Natural killer cell (primary cell): ENCODE results near the gene USHBP1. TPM values are rescaled to one million over a fixed set of nuclear protein-coding genes. Genes with fewer than 3 reads are reported as not detected.

Experiments used
- ATAC-seq, 3 donors: fragments of 150-1000 bp in 2 of 3; fragments of 200-7000 bp in 1 of 3; cut with Tn5 transposase; 1 replicate in 1 of 3; 2 replicates in 2 of 3; pipeline ENCODE4 v1.10.0; 2021; ENCODE audit warnings: mild to moderate bottlenecking in 2 of 3, moderate library complexity in 2 of 3
- DNase-seq, 2 donors: peaks; one replicate each; pipeline versions ENCODE4 v3.0.0 to v3.0.0-alpha.2; 2013 to 2021; ENCODE audit warnings: mixed read lengths in 1 of 2
- H3K27ac ChIP-seq: one replicate; pipeline ENCODE4 v1.5.1; 2013; ENCODE audit warnings: mild to moderate bottlenecking, low read length
- H3K27me3 ChIP-seq: one replicate; pipeline ENCODE4 v1.6.1; 2013; ENCODE audit warnings: low read length; ENCODE audit not compliant: control insufficient read depth, insufficient read depth
- H3K36me3 ChIP-seq: one replicate; pipeline ENCODE4 v1.6.1; 2013; ENCODE audit warnings: low read length; ENCODE audit not compliant: control insufficient read depth, insufficient read depth
- H3K4me1 ChIP-seq: one replicate; pipeline ENCODE4 v1.6.1; 2013; ENCODE audit warnings: low read length; ENCODE audit not compliant: control insufficient read depth, insufficient read depth
- H3K4me3 ChIP-seq: one replicate; pipeline ENCODE4 v1.5.1; 2013; ENCODE audit warnings: low read length
- H3K9me3 ChIP-seq: one replicate; pipeline ENCODE4 v1.6.1; 2013; ENCODE audit warnings: low read length; ENCODE audit not compliant: control insufficient read depth, insufficient read depth
- H3K27ac Mint-ChIP-seq, 2 donors: one replicate each; pipeline ENCODE4 v1.8.0; 2022; ENCODE audit warnings: mild to moderate bottlenecking in 2 of 2, mixed read lengths in 2 of 2, moderate library complexity in 1 of 2
- H3K27me3 Mint-ChIP-seq, 2 donors: one replicate each; pipeline ENCODE4 v1.8.0; 2022; ENCODE audit warnings: low read depth in 2 of 2, mixed read lengths in 2 of 2
- H3K36me3 Mint-ChIP-seq: one replicate; pipeline ENCODE4 v1.8.0; 2022; ENCODE audit warnings: mixed read lengths
- H3K4me1 Mint-ChIP-seq, 2 donors: one replicate each; pipeline ENCODE4 v1.8.0; 2022; ENCODE audit warnings: mixed read lengths in 2 of 2
- H3K4me3 Mint-ChIP-seq: one replicate; pipeline ENCODE4 v1.8.0; 2022; ENCODE audit warnings: mild to moderate bottlenecking, moderate library complexity, mixed read lengths
- H3K9me3 Mint-ChIP-seq, 2 donors: one replicate each; pipeline ENCODE4 v1.8.0; 2022; ENCODE audit warnings: mixed read lengths in 2 of 2
- CTCF ChIP-seq: fragments of 200-600 bp; IDR thresholded peaks from one replicate; pipeline ENCODE4 v1.8.0; 2022; ENCODE audit warnings: antibody characterized with exemption
- WGBS: methylation state at CpG from one replicate; pipeline ENCODE4 v1.1.7; 2013; ENCODE audit warnings: missing lambda C conversion rate; ENCODE audit not compliant: insufficient coverage; 5-methylcytosine and 5-hydroxymethylcytosine counted together
- intact Hi-C: fragments of 100-400 bp; cut with micrococcal nuclease; formaldehyde crosslinking; loops from one replicate; pipeline ENCODE4 v1.14.2; 2022
- total RNA-seq, 4 donors: library from RNA; stranded (reverse); fragments of 120-200 nt in 1 of 4; gene quantifications; one replicate each; pipeline versions ENCODE4 v1.2.3 to v1.2.4, GENCODE V29; 2013 to 2022

Gene USHBP1
- total RNA-seq, 3 donors from 2014 or later (not counting 1 experiment from before 2014, with no cell fraction given): not detected

DNA sequence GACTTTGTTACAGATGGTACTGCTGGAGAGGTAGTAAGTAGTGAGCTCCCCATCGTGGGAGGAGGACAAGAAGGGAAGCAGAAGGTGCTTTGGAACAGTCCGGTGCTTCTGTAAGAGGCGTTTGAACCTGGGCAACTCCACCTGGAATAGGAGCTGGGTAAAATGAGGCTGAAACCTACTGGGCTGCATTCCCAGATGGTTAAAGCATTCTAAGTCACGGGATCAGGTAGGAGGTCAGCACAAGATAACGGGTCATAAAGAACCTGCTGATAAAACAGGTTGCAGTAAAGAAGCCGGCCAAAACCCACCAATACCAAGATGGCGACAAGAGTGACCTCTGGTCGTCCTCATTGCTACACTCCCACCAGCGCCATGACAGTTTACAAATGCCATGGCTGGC, 22.2 kb upstream of the USHBP1 start:
- DNase-seq (no peak), ATAC-seq (no peak)
- Mint-ChIP-seq H3K27me3 (peaks cover 0 to 19% of the 10 kb centered on the region in 2 donors), H3K27ac (no peak overlapping the region), H3K36me3 (no peaks in the 10 kb centered on the region), H3K9me3 (no peaks in the 10 kb centered on the region), H3K4me1 (peaks cover 0 to 11% of the 10 kb centered on the region in 2 donors), H3K4me3 (no peak overlapping the region)
- H3K27me3 ChIP-seq: peaks cover 7% of the 10 kb centered on the region
- no peaks in the 10 kb centered on the region for H3K9me3 ChIP-seq
- WGBS: 95% methylated on average over 9 of the region's 9 CpGs
- no peak overlapping the region for H3K27ac ChIP-seq
- H3K4me1 ChIP-seq: peaks cover 16% of the 10 kb centered on the region
- intact Hi-C loops: no loop called here
- no peak for TF ChIP-seq CTCF
- H3K4me3 ChIP-seq: no peak overlapping the region
- H3K36me3 ChIP-seq: no peaks in the 10 kb centered on the region

- H3K27ac Mint-ChIP-seq: no peak overlapping the region
- WGBS: 98% methylated on average over 11 of the region's 11 CpGs
- no peak for ATAC-seq
These were observed 21.7 kb upstream of the USHBP1 start for GRCh38 chr19:17286263-17286662.

DNA sequence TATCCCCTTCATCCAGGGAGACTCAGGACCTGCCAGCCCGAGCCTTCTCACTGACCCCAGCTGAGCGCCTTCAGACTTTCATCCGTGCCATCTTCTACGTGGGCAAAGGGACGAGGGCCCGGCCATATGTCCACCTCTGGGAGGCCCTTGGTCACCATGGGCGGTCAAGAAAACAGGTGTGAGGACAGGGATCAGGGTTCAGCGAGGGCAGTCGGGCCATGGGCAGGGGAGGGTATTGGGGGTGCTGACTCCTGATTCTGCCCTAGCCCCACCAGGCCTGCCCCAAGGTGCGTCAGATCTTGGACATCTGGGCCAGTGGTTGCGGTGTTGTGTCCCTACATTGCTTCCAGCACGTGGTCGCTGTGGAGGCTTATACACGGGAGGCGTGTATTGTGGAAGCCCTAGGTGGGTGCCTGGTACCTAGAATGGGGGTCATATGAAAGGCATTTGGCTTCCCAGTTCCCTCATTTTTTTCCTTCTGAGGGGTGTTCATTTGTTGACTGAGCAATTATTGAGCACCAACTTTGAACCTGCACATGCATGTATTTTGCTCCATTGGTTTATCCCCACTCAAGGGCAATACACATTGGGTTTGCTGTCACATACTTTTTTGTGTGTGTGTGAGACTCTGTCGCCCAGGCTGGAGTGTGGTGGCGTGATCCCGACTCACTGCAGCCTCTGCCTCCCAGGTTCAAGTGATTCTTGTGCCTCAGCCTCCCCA, 21.0 kb upstream of the USHBP1 start:
- Histone ChIP-seq H3K27ac (no peak overlapping the region), H3K4me3 (no peak overlapping the region), H3K4me1 (peaks cover 21% of the 10 kb centered on the region), H3K36me3 (no peaks in the 10 kb centered on the region), H3K27me3 (peaks cover 12% of the 10 kb centered on the region), H3K9me3 (no peaks in the 10 kb centered on the region)
- TF ChIP-seq CTCF: no peak
- H3K4me3 Mint-ChIP-seq: no peak overlapping the region
- peaks cover 0 to 14% of the 10 kb centered on the region in 2 donors for H3K4me1 Mint-ChIP-seq
- no peaks in the 10 kb centered on the region for H3K36me3 Mint-ChIP-seq
- 91% methylated on average over 18 of the region's 18 CpGs for WGBS
- ATAC-seq (no peak), DNase-seq (no peak)
- no peaks in the 10 kb centered on the region for H3K9me3 Mint-ChIP-seq
- H3K27me3 Mint-ChIP-seq: peaks cover 0 to 22% of the 10 kb centered on the region in 2 donors
- intact Hi-C loops: no loop called here
- H3K27ac Mint-ChIP-seq: no peak overlapping the region

More at GRCh38 chr19:17286263-17286662, 21.7 kb upstream of the USHBP1 start:
- H3K4me1 Mint-ChIP-seq: peaks cover 0 to 14% of the 10 kb centered on the region in 2 donors
- Histone ChIP-seq H3K27me3 (peaks cover 11% of the 10 kb centered on the region), H3K36me3 (no peaks in the 10 kb centered on the region), H3K27ac (no peak overlapping the region), H3K9me3 (no peaks in the 10 kb centered on the region), H3K4me3 (no peak overlapping the region), H3K4me1 (peaks cover 20% of the 10 kb centered on the region)
- no peaks in the 10 kb centered on the region for H3K9me3 Mint-ChIP-seq
- H3K27me3 Mint-ChIP-seq: peaks cover 0 to 22% of the 10 kb centered on the region in 2 donors
- no peaks in the 10 kb centered on the region for H3K36me3 Mint-ChIP-seq
- DNase-seq: no peak
- TF ChIP-seq CTCF: no peak
- intact Hi-C loops: no loop called here
- H3K4me3 Mint-ChIP-seq: no peak overlapping the region
